Measurements from ENCODE around the gene MYMK. TPM values are rescaled to one million over a fixed set of nuclear protein-coding genes. Genes with fewer than 3 reads are reported as not detected.

The MYMK gene
- total RNA-seq, 1 donor from 2014 or later, result not detected

- DNase-seq (peak; percentile 22), ATAC-seq (no peak)
- intact Hi-C loops (cut with micrococcal nuclease), result no loop called here
Observed at GRCh38 chr9:133510926-133511505, 13.7 kb downstream of the MYMK start.

DNA sequence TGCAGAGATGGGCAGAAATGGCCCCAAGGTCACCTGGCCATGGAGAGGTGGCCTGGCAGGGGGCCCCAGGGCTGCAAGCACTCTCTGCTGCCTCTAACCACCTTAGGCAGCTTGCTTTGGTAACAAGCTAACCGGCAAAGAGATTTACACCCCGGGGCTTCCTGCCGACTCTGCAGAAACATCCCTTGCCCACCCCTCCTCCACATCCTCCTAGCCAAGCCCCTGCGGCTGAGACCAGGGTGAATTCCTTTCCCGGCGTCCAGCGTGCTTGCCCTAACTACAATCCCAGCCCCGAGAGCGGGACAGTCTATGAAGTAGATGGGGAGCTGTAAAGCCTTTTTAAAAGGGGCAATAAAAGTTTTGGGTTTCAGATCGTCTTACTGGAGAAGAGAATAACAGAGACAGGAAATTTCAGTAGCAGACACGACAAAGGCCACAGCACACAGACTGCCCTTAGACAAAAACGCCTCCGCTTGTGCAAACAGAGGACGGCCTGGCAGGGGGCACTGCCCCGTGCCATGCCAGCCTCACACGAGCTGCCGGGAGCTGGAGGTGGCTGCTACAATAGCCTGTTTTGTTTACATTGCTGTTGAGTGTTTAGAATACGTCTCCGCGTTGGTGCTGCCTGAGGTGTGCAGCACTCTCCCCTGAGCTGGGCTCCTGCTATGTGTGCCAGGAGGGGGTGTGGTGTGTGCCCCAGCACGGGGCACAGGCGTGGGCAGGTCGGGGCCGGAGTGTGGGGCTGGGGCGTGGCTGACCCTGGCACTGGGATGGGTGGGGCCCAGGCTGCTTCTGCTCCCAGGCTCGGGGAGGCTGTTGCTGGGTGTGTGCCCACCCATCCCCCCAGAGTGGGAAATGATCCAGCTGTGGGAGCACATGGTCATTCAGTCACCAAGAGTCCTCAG, 15.3 kb downstream of the MYMK start:
- intact Hi-C loops (cut with micrococcal nuclease), result no loop called here
- DNase-seq (peak; percentile 27), ATAC-seq (no peak)

- ATAC-seq (no peak), DNase-seq (peak; percentile 14)
- intact Hi-C loops (cut with micrococcal nuclease), result no loop called here
Observed at GRCh38 chr9:133508046-133508445, 16.7 kb downstream of the MYMK start.

- DNase-seq (peak; percentile 28), ATAC-seq (no peak)
- intact Hi-C loops (cut with micrococcal nuclease), result no loop called here
Observed at GRCh38 chr9:133507246-133507965, 17.4 kb downstream of the MYMK start.

- peak; percentile 79 for DNase-seq
Observed at GRCh38 chr9:133506653-133507038, 18.1 kb downstream of the MYMK start.

GRCh38 chr9:133505901-133506652, 18.7 kb downstream of the MYMK start:
- DNase-seq (peak; percentile 89), ATAC-seq (peak; percentile 84)
- intact Hi-C loops (cut with micrococcal nuclease), result no loop called here

More at GRCh38 chr9:133506653-133507038, 18.1 kb downstream of the MYMK start:
- intact Hi-C loops (cut with micrococcal nuclease), result no loop called here
- ATAC-seq, result peak; percentile 64

- ATAC-seq (peak; percentile 35), DNase-seq (peak; percentile 42)
- intact Hi-C loops (cut with micrococcal nuclease), result no loop called here
Observed at GRCh38 chr9:133505186-133505830, 19.5 kb downstream of the MYMK start.

DNA sequence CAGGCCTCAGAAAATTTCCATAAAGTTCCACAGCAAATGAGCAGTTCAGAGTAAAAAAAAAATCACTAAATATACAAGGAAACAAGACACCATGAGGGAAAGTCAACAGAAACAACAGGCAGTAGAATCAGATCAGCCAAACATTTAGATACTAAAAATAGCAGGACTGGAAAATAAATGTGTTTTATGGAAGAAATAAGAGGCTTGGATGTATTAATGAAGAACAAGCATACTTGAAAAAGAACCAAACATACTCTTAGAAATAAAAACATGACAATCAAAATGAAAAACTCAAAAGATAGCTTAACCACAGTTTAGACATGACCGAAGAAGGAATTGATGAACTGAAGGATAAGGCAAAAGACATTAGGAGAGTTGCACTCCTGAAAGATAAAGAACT, 22.6 kb downstream of the MYMK start:
- no peak for ATAC-seq
- intact Hi-C loops (cut with micrococcal nuclease), result no loop called here

GRCh38 chr9:133499892-133500270, 24.9 kb downstream of the MYMK start:
- intact Hi-C loops (cut with micrococcal nuclease), result no loop called here
- no peak for DNase-seq
- no peak for ATAC-seq

More for the DNA sequence above, 22.6 kb downstream of the MYMK start:
- DNase-seq, result no peak

DNA sequence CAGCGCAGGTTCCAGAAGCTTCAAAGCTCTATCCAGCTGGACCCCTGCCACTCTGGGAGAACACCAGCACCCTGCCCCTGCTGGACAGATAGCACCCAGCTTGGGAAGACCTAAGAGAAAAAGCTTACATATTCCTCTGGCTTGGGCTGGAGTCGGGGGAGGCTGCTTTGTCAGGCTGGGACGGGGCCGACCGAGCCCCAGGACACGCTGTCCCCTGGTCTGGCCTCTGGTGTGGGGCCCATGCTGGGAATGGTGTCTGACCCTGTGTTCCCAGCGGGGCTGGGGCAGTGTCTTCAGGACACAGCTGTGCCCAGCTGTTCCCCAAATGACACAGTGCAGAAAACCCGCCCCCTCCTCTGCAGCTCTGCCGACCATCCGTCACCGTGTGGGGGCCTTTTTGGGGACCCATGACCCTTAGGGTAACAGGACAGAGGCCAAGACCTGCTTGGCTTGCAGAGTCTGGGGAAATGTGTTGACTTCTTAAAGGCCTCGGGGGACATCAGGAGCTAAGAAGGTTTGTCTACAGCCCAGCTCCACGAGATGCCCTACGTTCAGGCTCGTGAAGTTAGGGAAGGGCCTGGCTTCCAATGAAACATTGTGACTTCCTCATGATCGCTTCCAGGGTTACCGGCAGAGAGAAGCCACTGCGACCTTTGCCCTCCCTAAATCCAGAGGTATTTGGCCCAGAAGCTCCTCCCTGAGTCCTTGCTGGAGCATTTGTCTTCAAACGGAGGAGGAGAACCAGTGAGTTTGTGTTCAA, 25.4 kb downstream of the MYMK start:
- DNase-seq (peak; percentile 68), ATAC-seq (peak; percentile 86)

DNA sequence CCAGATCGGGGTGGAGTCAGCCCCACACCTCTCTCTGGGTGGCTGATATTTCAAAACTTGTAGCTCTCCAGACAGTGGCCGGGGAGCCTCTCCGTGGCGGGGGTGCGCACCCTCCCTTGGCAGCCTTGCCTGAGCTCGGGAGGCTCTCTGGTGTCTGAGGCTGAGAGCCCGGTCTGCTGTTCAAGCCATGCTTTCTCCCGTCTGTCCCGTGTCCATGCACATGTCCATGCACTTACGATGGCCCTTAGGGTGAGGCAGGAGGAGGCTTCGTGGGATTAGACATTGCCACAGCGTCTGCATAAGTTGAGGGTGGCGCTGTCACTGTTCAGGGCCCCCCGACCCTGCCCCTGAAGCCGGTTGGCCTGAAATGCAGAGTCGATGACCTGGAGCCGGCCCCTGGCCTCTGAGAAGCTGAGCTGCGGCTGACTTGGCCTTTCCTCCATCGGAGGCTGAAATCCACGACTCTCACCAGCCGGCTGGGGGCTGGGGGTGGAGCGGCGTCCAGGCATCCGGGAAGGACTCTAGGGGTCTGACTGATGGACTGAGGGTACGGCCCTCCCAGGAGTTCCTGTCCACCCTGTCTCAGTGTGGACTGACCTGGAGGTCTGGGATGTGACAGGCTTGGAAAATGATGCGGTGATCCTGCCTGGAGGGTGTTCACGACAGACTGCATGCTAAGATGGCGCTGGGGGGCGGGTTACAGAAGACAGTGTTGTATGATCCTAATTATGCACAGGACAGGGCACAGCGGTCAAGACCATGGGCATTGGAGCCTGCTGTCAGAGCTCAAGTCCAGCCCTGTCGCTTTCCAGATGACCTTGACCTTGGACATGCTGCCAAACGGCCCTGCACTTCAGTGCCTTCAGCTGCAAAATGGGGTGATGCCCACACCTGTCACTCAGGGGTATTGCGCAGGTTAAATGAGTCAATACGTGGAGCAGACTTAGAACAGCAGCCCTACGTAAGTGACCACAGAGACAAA, 27.6 kb downstream of the MYMK start:
- intact Hi-C loops (cut with micrococcal nuclease), result no loop called here
- no peak for ATAC-seq
- peak; percentile 32 for DNase-seq

More for the DNA sequence above, 25.4 kb downstream of the MYMK start:
- intact Hi-C loops (cut with micrococcal nuclease), result no loop called here

- DNase-seq, result no peak
- intact Hi-C loops (cut with micrococcal nuclease), result no loop called here
- ATAC-seq, result no peak
Observed at GRCh38 chr9:133495327-133496293, 29.1 kb downstream of the MYMK start.

GRCh38 chr9:133494636-133495326, 30.0 kb downstream of the MYMK start:
- ATAC-seq (peak; percentile 8), DNase-seq (peak; percentile 43)
- intact Hi-C loops (cut with micrococcal nuclease), result no loop called here

DNA sequence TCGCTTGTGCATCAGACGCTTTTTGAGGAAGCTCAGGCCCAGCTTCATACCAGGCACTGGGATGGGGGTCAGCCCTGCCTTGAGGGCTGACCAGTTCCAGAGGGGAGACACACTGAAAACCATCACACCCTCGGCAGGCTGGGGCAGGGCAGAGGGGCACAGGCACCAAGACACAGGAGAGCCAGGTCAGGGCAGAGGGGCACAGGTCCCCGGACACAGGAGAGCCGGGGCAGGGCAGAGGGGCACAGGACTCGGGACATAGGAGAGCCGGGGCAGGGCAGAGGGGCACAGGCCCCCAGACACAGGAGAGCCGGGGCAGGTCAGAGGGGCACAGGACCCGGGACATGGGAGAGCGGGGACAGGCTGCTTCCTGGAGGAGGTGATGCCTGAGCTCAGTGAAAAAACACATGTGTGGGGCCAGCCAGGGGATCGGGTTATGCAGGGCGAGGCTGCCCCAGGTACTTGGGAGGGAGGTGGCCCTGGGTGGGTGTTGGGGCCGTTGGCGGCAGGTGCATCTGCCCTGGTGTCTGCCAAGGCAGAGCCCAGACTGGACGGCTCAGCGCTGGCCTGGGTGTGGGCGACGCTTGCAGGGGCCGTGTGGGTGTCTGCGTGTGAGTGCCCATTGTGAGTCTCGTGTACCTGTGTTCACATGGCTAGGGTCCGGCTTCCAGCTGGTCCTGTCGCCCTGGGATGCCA, 30.8 kb downstream of the MYMK start:
- peak; percentile 31 for DNase-seq
- no peak for ATAC-seq
- intact Hi-C loops (cut with micrococcal nuclease), result no loop called here

DNA sequence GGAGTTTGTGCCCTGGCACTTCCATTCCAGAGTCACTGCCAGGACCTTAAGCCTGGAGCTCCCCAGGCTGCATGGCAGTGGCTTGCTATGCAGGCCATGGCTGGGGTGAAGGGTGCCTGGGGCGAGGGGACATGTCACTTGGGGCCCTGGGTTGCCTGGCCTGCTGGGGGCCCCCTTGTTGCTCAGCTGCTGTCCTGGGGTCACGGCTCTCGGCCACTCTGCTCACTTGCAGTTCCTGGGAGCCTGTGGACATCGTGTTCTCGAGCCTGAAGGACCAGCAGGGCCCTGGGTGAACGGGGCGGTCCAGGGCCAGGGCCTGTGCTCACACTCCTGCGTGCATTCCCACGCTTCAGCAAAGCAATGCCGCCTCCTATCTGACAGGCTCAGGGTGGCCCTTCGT, 31.3 kb downstream of the MYMK start:
- ATAC-seq (no peak), DNase-seq (peak; percentile 20)
- intact Hi-C loops (cut with micrococcal nuclease), result no loop called here

Measured in left ventricle myocardium superior (tissue), 1 donor.